ENCODE results near the gene MDGA2.
"Not testable (repeated sequence)": the region's sequence is repeated elsewhere in the genome, so short reads cannot be mapped to it uniquely, and the experiment has no call there.

MDGA2 gene

GRCh38 chr14:47060050-47060449 is 615.4 kb downstream of the MDGA2 start:
- DNase-seq: no peak

- DNase-seq: no peak
Observed at GRCh38 chr14:47057364-47057763, 618.0 kb downstream of the MDGA2 start.

- DNase-seq: peak; percentile 58
Observed at GRCh38 chr14:47044841-47045240, 630.6 kb downstream of the MDGA2 start.

DNA sequence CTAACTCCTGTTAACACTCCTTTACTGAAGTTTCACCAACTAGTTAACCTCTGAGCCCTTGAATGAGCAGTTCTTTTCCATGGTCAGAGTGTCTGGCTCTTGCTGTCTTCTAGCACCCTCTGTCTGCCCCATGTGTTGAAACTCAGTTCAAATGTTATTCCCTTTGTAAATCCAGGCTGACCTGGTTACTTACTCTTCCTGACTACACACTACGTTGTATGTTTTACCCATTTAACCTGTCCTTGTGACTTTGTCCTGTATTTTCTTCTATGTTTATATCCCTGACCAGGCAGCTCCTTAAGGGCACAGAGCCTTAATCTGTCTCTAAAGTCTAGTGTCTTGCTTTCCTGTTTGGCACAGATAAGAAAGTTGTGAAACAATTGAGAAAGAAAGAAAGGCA is 634.9 kb downstream of the MDGA2 start:
- DNase-seq: peak; percentile 29

GRCh38 chr14:47039336-47039735 is 636.1 kb downstream of the MDGA2 start:
- DNase-seq: no peak

DNA sequence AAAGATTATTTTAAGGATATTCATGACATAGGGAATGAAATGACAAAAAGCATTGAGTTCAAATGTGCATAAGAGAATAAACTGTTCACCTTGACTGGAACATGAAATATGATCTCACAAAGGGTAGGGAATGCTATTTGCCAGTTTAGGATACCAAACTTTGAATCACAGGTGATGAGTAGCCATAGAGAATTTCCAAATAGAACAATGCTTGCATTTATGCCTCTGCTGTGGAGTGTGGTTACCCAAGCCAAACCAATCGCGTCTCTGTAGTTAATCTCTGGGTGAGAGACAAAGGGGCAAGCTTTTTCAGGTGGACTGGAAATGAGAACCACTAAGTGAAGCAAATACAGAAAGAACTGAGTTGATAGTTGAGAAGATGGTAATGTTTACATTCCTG is 652.7 kb downstream of the MDGA2 start:
- DNase-seq: no peak

DNA sequence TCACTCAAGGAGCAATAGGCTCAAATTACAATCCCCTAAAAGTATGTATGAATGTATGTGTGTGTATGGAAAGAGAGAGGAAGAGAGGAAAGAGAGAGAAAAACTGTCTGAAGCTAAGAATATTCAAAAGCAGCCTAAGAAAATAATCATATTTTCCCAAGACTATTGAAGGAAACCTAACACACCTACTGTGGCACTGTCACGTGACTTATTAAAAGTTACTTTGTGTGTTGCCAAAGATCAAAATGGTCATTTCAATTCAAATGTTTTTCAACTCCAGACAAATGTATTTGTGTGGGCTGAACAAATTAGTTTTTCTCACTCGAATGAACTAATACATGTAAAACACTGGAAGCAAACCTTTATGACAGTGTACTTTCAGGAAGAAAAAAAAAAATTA is 654.9 kb downstream of the MDGA2 start:
- no peak for DNase-seq

- no peak for DNase-seq
Observed at GRCh38 chr14:47012533-47013280, 662.7 kb downstream of the MDGA2 start.

GRCh38 chr14:47009615-47010014 is 665.8 kb downstream of the MDGA2 start:
- no peak for DNase-seq

DNA sequence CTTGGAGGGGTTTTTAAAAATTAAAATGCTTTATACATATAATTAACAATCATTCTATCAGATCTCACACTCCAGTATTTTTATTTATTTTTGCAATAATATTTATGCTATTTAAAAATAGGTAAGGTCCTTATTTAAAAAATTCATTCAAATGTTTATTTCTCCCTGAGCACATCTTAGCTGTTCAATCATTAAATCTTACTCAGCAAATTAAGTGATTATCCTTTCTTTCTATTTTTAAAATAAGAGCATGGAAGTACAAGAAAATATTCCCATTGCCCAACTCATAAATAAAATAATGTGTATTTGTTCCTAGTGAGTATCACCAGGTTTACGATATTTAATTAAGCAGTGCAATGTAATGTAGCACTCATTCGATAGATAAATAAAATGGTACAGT is 666.7 kb downstream of the MDGA2 start:
- no peak for DNase-seq

DNA sequence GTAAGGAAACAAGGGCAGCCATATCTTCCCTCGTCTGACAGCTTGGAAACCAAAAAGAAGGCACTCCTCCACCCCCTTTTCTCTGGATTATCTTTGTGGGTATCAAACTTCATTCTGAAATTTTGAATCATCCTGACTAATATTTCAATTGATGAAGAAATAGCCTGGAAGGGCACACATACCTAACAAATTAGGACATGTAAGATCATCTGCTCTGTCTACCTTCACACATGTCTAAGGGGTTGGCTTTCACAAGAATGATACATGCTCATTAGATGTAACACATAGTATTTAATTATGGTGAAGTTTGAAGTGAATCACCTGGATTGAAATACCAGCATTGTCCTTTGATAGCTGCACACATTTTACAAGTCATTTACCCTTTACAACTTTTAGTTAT is 675.7 kb downstream of the MDGA2 start:
- no peak for DNase-seq

- no peak for DNase-seq
Observed at GRCh38 chr14:46989566-46989965, 685.8 kb downstream of the MDGA2 start.

DNA sequence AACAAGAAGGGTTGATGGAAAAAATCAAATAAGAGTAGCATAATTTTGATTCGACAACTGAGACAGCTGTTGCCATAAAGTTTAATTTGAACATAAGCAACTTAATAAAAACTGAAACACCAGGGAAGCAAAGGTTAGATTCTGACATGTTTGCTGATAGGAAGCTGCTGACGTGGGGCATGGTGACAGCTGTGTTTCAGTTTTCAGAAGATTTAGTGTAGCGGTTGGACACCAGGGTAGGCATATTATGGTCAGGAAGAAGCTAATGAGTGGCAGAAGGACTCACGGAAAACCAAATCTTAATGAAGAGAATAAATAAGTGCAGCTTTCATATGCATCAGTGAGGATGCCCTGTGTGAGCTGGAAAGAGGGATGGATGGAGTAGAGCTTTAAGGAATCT is 687.1 kb downstream of the MDGA2 start:
- DNase-seq: no peak

- DNase-seq: no peak
Observed at GRCh38 chr14:46985529-46986380, 689.6 kb downstream of the MDGA2 start.

DNA sequence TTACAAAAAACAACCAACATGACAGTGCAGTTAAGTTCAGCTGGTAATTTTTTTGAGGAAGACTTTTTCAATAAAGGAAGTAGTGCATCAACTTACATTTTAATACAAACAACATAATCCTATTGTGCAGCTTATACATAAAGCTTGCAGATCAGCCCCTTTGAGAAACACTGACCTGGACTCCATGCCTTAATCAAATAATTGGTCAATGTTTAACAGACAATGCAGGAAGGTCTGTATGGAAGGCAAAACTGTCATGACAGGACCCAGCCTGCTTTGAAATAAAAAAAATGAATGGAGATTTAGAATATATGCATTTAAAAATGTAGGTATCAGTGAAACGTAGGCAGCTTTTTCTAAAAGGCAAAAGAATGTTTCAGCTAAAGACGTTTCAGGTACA is 702.1 kb downstream of the MDGA2 start:
- no peak for DNase-seq

- DNase-seq: no peak
Observed at GRCh38 chr14:46964378-46964777, 711.0 kb downstream of the MDGA2 start.

- DNase-seq: no peak
Observed at GRCh38 chr14:46951103-46951502, 724.3 kb downstream of the MDGA2 start.

GRCh38 chr14:46940611-46941010 is 734.8 kb downstream of the MDGA2 start:
- no peak for DNase-seq

- no peak for DNase-seq
Observed at GRCh38 chr14:46920542-46920941, 754.9 kb downstream of the MDGA2 start.

DNA sequence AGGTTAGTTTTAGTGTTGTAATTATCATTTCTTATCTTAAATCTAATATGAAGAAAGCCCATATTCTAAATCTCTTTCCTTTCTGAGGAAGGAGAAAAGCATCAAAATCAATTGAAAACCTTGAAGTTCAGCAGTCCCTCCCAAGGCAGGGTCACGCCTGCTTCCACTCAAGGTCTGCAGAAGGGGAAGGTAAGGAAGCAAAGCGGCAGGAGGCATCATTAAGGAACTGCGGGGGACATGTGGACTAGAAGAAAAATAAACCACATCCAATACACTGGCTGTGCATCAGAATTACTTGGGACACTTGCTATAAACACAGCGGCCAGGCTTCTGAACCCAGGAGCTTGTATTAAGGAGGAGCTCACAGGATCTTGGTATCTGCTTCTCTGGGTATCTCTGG is 759.9 kb downstream of the MDGA2 start:
- not testable (repeated sequence) for DNase-seq

DNA sequence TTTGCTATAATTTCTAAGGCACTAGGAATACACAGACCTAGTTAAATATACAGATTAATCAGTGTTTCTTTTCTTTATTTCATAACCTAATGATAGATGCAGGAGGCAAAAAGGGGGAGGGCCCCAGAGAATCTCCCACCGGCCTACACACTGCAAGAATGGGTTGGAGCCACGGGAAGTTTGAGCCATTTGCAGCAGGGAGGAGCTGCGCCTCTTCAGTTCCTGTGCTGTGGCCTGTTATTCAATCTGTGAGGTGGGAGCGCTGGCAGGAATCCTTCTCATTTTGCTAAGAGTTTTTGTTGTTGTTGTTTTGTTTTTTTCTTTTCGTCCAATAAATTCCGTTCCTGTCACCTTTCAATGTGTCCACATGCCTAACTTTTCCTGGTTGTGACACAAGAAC is 772.6 kb downstream of the MDGA2 start:
- DNase-seq: no peak

DNA sequence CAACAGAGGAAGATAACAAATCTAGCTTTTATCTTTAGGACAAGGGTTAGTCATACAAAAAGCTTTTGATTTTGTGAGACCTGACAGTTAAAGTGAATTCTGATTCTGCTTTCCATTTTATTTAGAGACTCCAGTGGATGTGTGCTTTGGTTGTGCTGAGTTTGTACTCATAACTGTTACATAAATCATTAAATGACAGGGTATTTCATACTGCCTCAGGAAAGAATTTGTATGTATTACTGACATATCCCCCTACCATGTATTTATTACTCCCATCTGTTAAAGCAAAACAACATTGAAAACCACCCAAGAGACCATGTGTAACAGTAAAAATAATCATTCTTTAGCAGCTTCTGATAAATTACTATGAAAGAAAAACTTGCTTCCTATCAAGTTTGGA is 780.9 kb downstream of the MDGA2 start:
- DNase-seq: no peak

- DNase-seq: no peak
Observed at GRCh38 chr14:46887144-46887543, 788.3 kb downstream of the MDGA2 start.

- DNase-seq: no peak
Observed at GRCh38 chr14:46885566-46885965, 789.8 kb downstream of the MDGA2 start.

All from NCI-H345 (cell line).